CD4-positive, alpha-beta T cell (primary cell): ENCODE results near the gene FSTL4. TPM values are rescaled to one million over a fixed set of nuclear protein-coding genes. Genes with fewer than 3 reads are reported as not detected.

Source experiments
- ATAC-seq: fragments of 200-7000 bp; cut with Tn5 transposase; one replicate; pipeline ENCODE4 v1.10.0; 2022; ENCODE audit warnings: mild to moderate bottlenecking; ENCODE audit not compliant: poor library complexity
- CTCF ChIA-PET: fragments of 350-600 bp; sonication (Branson Sonifier 250); formaldehyde crosslinking; loops from one replicate; lab custom pipeline; 2021; ENCODE audit warnings: antibody characterized with exemption, inconsistent platforms; lab: Charles Lee
- POLR2A ChIA-PET: fragments of 350-600 bp; sonication (Branson Sonifier 250); formaldehyde crosslinking; loops from one replicate; lab custom pipeline; 2021; ENCODE audit warnings: antibody characterized with exemption, inconsistent platforms; lab: Charles Lee
- DNase-seq, 14 experiments: peaks; one replicate each; pipeline ENCODE4 v3.0.0-alpha.2; 2013 to 2020; ENCODE audit warnings: mixed read lengths in 2 of 14
- H3K27ac ChIP-seq, 2 donors: one replicate each; pipeline versions ENCODE4 v1.5.1 to v1.7.0; 2013; ENCODE audit warnings: low read length in 2 of 2, low read depth in 1 of 2, mild to moderate bottlenecking in 1 of 2
- H3K27me3 ChIP-seq, 2 experiments: 1 replicate in 1 of 2; 2 replicates in 1 of 2; pipeline versions ENCODE4 v1.6.1 to v1.7.0; 2013; ENCODE audit warnings: low read length in 2 of 2, control low read depth in 1 of 2, mild to moderate bottlenecking in 1 of 2, moderate library complexity in 1 of 2; ENCODE audit not compliant: insufficient read depth in 2 of 2, control insufficient read depth in 1 of 2
- H3K36me3 ChIP-seq: one replicate; pipeline ENCODE4 v1.6.1; 2013; ENCODE audit warnings: low read length, control low read depth; ENCODE audit not compliant: insufficient read depth
- H3K4me1 ChIP-seq: one replicate; pipeline ENCODE4 v1.6.1; 2013; ENCODE audit warnings: low read length, control low read depth; ENCODE audit not compliant: insufficient read depth
- H3K4me3 ChIP-seq: one replicate; pipeline ENCODE4 v1.5.1; 2013; ENCODE audit warnings: mild to moderate bottlenecking, low read length, moderate library complexity
- H3K9me3 ChIP-seq, 2 experiments: 1 replicate in 1 of 2; 2 replicates in 1 of 2; pipeline versions ENCODE4 v1.6.1 to v1.7.0; 2013; ENCODE audit warnings: low read length in 2 of 2, mild to moderate bottlenecking in 2 of 2, control low read depth in 1 of 2, moderate library complexity in 1 of 2; ENCODE audit not compliant: control insufficient read depth in 1 of 2, insufficient read depth in 1 of 2
- H3K27ac Mint-ChIP-seq: one replicate; pipeline ENCODE4 v1.8.0; 2020; ENCODE audit warnings: mixed read lengths
- H3K27me3 Mint-ChIP-seq: one replicate; pipeline ENCODE4 v1.8.0; 2021; ENCODE audit warnings: mixed read lengths
- H3K36me3 Mint-ChIP-seq: one replicate; pipeline ENCODE4 v1.8.0; 2021; ENCODE audit warnings: low read depth, mixed read lengths
- H3K4me1 Mint-ChIP-seq: one replicate; pipeline ENCODE4 v1.8.0; 2021; ENCODE audit warnings: low read depth, mixed read lengths
- H3K4me3 Mint-ChIP-seq: one replicate; pipeline ENCODE4 v1.8.0; 2020; ENCODE audit warnings: mild to moderate bottlenecking, mixed read lengths
- H3K9me3 Mint-ChIP-seq: one replicate; pipeline ENCODE4 v1.8.0; 2020; ENCODE audit warnings: mixed read lengths
- intact Hi-C, 2 experiments: fragments of 100-400 bp; cut with DNase I in 1 of 2; cut with micrococcal nuclease in 1 of 2; formaldehyde crosslinking; loops; one replicate each; pipeline versions ENCODE4 v1.15.1 to v1.9.0; 2023 to 2025; cut with DNase I, micrococcal nuclease
- total RNA-seq, 174 experiments: library from RNA in 2 of 174; stranded (reverse) in 2 of 174; gene quantifications; one replicate each; pipeline ENCODE4 v1.2.3 and lab custom pipeline; 2021 to 2026
- TF ChIP-seq, protein P1 (sequence below): fragments of 200-600 bp; IDR thresholded peaks from one replicate; pipeline ENCODE4 v1.8.0; 2022; ENCODE audit warnings: antibody characterized with exemption, mild to moderate bottlenecking

FSTL4 gene
- total RNA-seq, 2 experiments from 2014 or later: not detected

DNA sequence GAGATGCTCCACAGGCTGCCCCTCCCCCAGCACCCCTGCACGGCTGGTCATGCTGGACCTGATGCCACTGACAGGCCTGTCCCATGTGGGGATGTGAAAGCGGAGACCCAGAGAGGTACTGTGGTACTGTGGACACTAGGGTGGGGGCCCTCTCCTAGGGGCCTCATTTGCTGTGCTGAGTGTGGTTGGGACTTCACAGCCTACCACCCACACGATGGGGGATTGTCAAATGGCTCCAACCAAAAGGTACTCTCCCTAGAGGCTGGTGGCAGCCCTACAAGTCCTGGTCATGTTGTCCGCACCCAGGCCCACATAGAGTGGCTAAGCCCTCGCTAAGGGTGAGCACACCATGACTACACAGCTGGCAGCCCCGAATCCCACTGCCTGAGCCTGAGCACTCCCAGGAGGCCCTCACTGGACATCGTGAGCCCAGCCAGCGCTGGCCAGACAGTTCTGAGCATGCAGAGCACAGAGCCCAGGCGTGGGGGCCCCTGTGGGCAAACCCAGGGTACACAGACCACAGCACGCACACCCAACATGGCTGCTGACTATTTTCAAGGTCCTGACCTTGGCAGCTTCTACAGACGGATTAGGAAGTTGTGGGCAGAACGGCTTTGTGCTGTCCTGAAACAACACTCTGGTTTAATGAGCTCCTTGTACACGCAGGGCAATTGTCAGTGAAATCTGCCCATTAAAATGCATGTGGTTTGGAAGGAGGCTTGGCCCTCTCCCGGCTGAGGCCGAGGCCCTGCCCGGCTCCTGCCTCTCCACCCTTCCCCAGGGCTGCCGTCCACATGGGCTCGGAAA lies 346.4 kb downstream of the FSTL4 start:
- Mint-ChIP-seq H3K4me1 (no peaks in the 10 kb centered on the region), H3K4me3 (no peak overlapping the region), H3K9me3 (no peaks in the 10 kb centered on the region), H3K27me3 (no peaks in the 10 kb centered on the region), H3K36me3 (no peaks in the 10 kb centered on the region), H3K27ac (no peak overlapping the region)
- H3K9me3 ChIP-seq: no peaks in the 10 kb centered on the region
- intact Hi-C loops: no loop called here
- H3K4me3 ChIP-seq: no peak overlapping the region
- H3K27me3 ChIP-seq: no peaks in the 10 kb centered on the region
- DNase-seq: no peak
- H3K4me1 ChIP-seq: peaks cover under 1% of the 10 kb centered on the region
- POLR2A ChIA-PET: no interaction called here
- no peak for ATAC-seq
- TF ChIP-seq, protein P1, sequence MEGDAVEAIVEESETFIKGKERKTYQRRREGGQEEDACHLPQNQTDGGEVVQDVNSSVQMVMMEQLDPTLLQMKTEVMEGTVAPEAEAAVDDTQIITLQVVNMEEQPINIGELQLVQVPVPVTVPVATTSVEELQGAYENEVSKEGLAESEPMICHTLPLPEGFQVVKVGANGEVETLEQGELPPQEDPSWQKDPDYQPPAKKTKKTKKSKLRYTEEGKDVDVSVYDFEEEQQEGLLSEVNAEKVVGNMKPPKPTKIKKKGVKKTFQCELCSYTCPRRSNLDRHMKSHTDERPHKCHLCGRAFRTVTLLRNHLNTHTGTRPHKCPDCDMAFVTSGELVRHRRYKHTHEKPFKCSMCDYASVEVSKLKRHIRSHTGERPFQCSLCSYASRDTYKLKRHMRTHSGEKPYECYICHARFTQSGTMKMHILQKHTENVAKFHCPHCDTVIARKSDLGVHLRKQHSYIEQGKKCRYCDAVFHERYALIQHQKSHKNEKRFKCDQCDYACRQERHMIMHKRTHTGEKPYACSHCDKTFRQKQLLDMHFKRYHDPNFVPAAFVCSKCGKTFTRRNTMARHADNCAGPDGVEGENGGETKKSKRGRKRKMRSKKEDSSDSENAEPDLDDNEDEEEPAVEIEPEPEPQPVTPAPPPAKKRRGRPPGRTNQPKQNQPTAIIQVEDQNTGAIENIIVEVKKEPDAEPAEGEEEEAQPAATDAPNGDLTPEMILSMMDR: no peak
- H3K27ac ChIP-seq: no peak overlapping the region
- H3K36me3 ChIP-seq: no peaks in the 10 kb centered on the region
- CTCF ChIA-PET: no interaction called here

DNA sequence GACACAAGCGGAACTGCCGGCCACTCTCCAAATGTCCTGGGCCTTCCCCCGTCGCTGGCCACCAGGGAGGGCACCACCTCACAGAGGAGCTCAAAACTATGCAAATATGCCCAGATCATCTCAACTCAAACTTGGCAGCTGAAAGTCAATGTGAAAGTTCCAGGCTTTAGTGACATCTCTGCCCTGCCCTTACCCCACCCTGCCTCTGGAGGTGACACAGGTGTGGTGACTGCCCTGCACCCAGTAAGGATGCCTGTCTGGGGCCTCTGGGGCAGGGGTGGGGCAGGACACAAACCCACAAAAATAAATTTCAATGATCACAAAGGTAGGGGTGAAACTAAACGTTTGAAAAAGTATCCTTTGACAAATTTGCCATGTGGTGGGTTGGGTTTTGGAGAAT lies 347.1 kb downstream of the FSTL4 start:
- ATAC-seq: no peak
- Histone ChIP-seq H3K9me3 (no peaks in the 10 kb centered on the region), H3K4me3 (no peak overlapping the region), H3K27me3 (no peaks in the 10 kb centered on the region), H3K27ac (no peak overlapping the region), H3K36me3 (no peaks in the 10 kb centered on the region), H3K4me1 (peaks cover 5% of the 10 kb centered on the region)
- Mint-ChIP-seq H3K36me3 (no peaks in the 10 kb centered on the region), H3K9me3 (no peaks in the 10 kb centered on the region), H3K4me3 (no peak overlapping the region), H3K4me1 (no peaks in the 10 kb centered on the region), H3K27me3 (no peaks in the 10 kb centered on the region), H3K27ac (no peak overlapping the region)
- TF ChIP-seq, protein P1: no peak
- POLR2A ChIA-PET: no interaction called here
- CTCF ChIA-PET: no interaction called here
- no peak for DNase-seq
- intact Hi-C loops: no loop called here

DNA sequence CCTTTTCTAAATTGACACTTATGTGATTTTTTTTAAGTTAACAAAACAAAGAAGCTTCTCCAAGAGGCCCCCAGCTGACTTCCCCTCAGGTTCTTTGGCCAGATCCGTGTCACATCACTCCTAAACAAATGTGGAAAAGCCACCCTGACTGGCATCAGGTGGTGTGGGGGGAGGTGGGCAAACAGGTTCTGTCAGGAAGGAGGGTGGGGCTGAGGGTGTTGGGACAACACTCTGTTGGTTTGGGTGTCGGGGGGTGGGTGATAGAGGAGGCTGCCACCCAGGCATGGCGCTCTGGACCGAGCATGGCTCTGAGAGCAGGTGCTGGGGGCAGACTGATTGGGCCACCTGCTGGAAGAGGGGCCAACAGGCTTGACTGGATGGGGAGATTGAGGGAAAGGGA lies 349.7 kb downstream of the FSTL4 start:
- Histone ChIP-seq H3K9me3 (no peaks in the 10 kb centered on the region), H3K4me1 (peaks cover 16% of the 10 kb centered on the region), H3K4me3 (no peak overlapping the region), H3K36me3 (no peaks in the 10 kb centered on the region), H3K27ac (no peak overlapping the region), H3K27me3 (no peaks in the 10 kb centered on the region)
- H3K4me3 Mint-ChIP-seq: no peak overlapping the region
- no peaks in the 10 kb centered on the region for H3K27me3 Mint-ChIP-seq
- no peak overlapping the region for H3K27ac Mint-ChIP-seq
- ChIA-PET POLR2A (no interaction called here), CTCF (no interaction called here)
- H3K4me1 Mint-ChIP-seq: peaks cover 20% of the 10 kb centered on the region
- TF ChIP-seq, protein P1: no peak
- DNase-seq: no peak
- intact Hi-C loops: no loop called here
- no peaks in the 10 kb centered on the region for H3K9me3 Mint-ChIP-seq
- no peak for ATAC-seq
- no peaks in the 10 kb centered on the region for H3K36me3 Mint-ChIP-seq
